ENCODE measurements around the gene COX6B2. TPM values are rescaled to one million over a fixed set of nuclear protein-coding genes. Genes with fewer than 3 reads are reported as not detected.

The COX6B2 gene
- total and polyA plus RNA-seq, 4 donors: not detected

GRCh38 chr19:55366790-55367189 lies 12.3 kb upstream of the COX6B2 start (continued):
- TF ChIP-seq FOXA2 (IDR thresholded peaks at IDR 0.05): no peak
- TF ChIP-seq HNF4A (conservative IDR thresholded peaks at IDR 0.05): no peak

GRCh38 chr19:55365964-55366363 lies 11.4 kb upstream of the COX6B2 start:
- Histone ChIP-seq H3K27me3 (ENCODE audit: control insufficient read depth in 4 of 4, insufficient read depth in 4 of 4, low read length in 3 of 4) (peaks cover 0 to 5% (median under 1%) of the 10 kb centered on the region in 4 donors), H3K9me3 (ENCODE audit: control insufficient read depth in 4 of 4, low read length in 3 of 4) (no peaks in the 10 kb centered on the region), H3K4me3 (ENCODE audit: low read depth in 1 of 3, low read length in 3 of 3) (no peak overlapping the region), H3K9ac (ENCODE audit: low read depth in 1 of 2, low read length in 2 of 2) (no peak overlapping the region), H3K27ac (ENCODE audit: low read depth in 1 of 2, low read length in 2 of 2) (no peak overlapping the region), H3K36me3 (ENCODE audit: control insufficient read depth in 4 of 4, insufficient read depth in 3 of 4, low read depth in 1 of 4, low read length in 3 of 4) (no peaks in the 10 kb centered on the region), H3K4me1 (ENCODE audit: control insufficient read depth in 4 of 4, insufficient read depth in 4 of 4, low read length in 3 of 4) (peaks cover 0 to 9% (median 1%) of the 10 kb centered on the region in 4 donors)
- no peak for TF ChIP-seq FOXA2 (IDR thresholded peaks at IDR 0.05)
- no peak for TF ChIP-seq ATF3 (IDR thresholded peaks at IDR 0.05)
- no peak for TF ChIP-seq TAF1 (conservative IDR thresholded peaks at IDR 0.05)
- TF ChIP-seq GABPA (IDR thresholded peaks at IDR 0.05 in 1 of 2, conservative IDR thresholded peaks at IDR 0.05 in 1 of 2): no peak
- TF ChIP-seq RAD21 (IDR thresholded peaks at IDR 0.05): no peak
- no peak for TF ChIP-seq SP1 (IDR thresholded peaks at IDR 0.05)
- no peak for TF ChIP-seq REST (IDR thresholded peaks at IDR 0.05)
- TF ChIP-seq EGR1 (IDR thresholded peaks at IDR 0.05; ENCODE audit: low read depth in 2 of 2): no peak
- TF ChIP-seq YY1 (IDR thresholded peaks at IDR 0.05): no peak
- no peak for TF ChIP-seq MAX (IDR thresholded peaks at IDR 0.05)
- no peak for TF ChIP-seq HNF4A (conservative IDR thresholded peaks at IDR 0.05)
- TF ChIP-seq HNF4G (IDR thresholded peaks at IDR 0.05): no peak
- no peak for TF ChIP-seq JUND (IDR thresholded peaks at IDR 0.05)
- TF ChIP-seq CTCF (IDR thresholded peaks at IDR 0.05; ENCODE audit: low read depth, low read length, missing input control): no peak
- no peak for TF ChIP-seq ZBTB33 (IDR thresholded peaks at IDR 0.05)
- no peak for DNase-seq (ENCODE audit: low spot score)
- 72% methylated on average over 19 of the region's 19 CpGs for WGBS
